ENCODE measurements around the gene PLIN4.

The PLIN4 gene

DNA sequence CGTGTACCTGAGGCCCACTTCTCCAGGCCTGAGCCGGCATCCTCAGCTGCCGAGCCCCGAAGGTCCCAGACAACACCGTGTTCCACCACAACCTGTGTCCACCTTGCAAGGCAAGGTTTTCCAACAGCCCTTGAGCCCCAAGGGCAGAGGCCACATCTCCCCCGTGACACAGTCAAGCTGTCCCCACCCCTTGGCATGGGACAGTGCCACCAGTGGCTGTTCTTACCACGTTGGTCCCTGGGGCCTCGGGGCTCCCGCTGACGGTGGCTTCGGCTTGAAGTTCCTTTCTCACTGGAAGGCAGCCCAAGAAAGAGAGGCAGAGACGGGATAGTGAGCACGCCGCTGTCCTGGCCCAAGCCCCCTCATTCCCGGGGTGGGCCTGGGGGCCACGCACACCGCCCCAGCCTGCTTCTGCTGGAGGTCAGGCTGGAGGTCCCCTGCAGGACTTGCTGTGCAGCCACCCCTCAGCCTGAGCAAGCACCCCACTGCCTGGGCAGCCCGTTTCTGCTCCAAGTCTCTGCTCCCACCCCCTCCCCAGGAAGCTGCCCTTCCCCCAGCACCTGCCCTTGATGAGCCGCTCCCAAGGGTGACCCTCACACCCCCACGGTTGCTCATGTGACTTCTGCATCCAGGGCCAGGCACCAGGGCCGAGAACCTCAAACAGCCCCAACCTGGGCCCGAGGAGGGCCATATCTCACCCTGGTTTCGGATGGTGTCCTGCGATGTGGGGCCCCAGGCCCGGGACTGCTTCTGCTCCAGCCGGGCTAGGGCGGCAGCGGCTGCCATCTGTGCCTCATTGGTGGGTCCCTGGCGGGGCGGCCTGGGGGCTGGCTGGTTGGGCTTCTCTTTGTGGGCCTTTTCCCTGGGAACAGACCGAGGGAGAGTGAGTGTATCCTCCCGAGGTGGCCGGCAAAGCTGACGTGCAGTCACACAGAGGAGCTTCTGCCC is 64.8 kb downstream of the PLIN4 start:
- TF ChIP-seq FOXM1 (IDR thresholded peaks at IDR 0.05; ENCODE audit: borderline replicate concordance) (no peak), L3MBTL2 (conservative IDR thresholded peaks at IDR 0.05) (no peak), ARNT (IDR thresholded peaks at IDR 0.05) (no peak), SP1 (IDR thresholded peaks at IDR 0.05) (no peak), ZNF384 (IDR thresholded peaks at IDR 0.05) (no peak), CTBP1 (IDR thresholded peaks at IDR 0.05; ENCODE audit: borderline replicate concordance) (no peak), SUZ12 (IDR thresholded peaks at IDR 0.05) (no peak)
- CTCF ChIA-PET = no interaction called here
- POLR2A ChIA-PET = no interaction called here
- DNase-seq (ENCODE audit: extremely low spot score) = no peak

DNA sequence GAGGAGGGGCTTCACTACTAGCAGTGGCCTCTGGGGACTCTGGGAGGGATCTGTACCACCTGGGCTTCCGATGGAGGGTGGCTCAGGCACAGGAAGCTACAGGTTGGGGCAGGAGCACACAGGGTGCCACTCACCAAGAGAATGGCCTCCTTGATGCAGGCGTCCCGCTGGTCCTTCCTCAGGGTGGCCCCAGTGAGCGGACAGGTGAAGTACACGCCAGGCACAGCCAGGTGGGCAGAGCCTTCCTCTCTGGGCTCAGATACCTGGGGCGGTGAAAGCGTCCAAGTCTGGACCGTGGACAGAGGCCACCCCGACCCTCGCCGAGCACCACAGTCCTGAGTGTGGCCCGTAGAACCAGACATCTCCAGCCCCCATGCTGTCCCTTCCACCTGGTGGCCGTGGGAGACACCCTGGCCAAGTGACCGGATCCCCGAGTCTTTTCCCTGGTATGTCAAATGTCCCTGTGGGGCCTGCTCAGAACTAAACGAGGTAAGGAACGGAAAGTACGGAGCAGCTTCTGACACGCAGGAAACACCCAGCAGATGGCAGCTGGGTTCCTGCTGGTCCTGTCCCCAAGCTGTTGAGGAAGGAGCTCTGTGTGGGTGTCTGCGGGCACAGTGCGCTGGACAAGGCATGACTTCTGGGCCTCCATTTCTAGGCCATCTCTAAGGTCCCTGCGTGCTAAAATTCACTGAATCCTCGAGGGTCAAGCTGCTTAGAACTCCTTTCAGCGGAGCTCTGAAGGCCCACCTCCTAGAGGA is 65.9 kb downstream of the PLIN4 start:
- no peak for TF ChIP-seq BHLHE40 (IDR thresholded peaks at IDR 0.05; ENCODE audit: borderline replicate concordance)
- TF ChIP-seq FOXA1 (IDR thresholded peaks at IDR 0.05) = no peak
- no peak for TF ChIP-seq FOXK2 (IDR thresholded peaks at IDR 0.05)
- no peak for TF ChIP-seq TARDBP (IDR thresholded peaks at IDR 0.05)
- TF ChIP-seq L3MBTL2 (conservative IDR thresholded peaks at IDR 0.05) = no peak
- no peak for TF ChIP-seq ZNF384 (IDR thresholded peaks at IDR 0.05)
- TF ChIP-seq HDGF (IDR thresholded peaks at IDR 0.05; ENCODE audit: borderline replicate concordance) = no peak
- no peak for TF ChIP-seq LEF1 (IDR thresholded peaks at IDR 0.05; ENCODE audit: borderline replicate concordance)
- TF ChIP-seq, protein P1, sequence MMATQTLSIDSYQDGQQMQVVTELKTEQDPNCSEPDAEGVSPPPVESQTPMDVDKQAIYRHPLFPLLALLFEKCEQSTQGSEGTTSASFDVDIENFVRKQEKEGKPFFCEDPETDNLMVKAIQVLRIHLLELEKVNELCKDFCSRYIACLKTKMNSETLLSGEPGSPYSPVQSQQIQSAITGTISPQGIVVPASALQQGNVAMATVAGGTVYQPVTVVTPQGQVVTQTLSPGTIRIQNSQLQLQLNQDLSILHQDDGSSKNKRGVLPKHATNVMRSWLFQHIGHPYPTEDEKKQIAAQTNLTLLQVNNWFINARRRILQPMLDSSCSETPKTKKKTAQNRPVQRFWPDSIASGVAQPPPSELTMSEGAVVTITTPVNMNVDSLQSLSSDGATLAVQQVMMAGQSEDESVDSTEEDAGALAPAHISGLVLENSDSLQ (IDR thresholded peaks at IDR 0.05) = no peak
- no peak for DNase-seq (ENCODE audit: extremely low spot score)
- CTCF ChIA-PET = no interaction called here
- POLR2A ChIA-PET = no interaction called here

Measured in HEK293T (cell line).